ENCODE results near the gene EZH1.
"Not testable (repeated sequence)": the region's sequence is repeated elsewhere in the genome, so short reads cannot be mapped to it uniquely, and the experiment has no call there.

EZH1 gene

GRCh38 chr17:42674755-42675347 is 70.0 kb downstream of the EZH1 start:
- Histone ChIP-seq H3K9me3 (ENCODE audit: control insufficient read depth, low read length) (no peaks in the 10 kb centered on the region), H3K4me1 (ENCODE audit: control insufficient read depth, insufficient read depth, low read length, poor library complexity, severe bottlenecking) (peaks cover 29% of the 10 kb centered on the region), H3K27ac (ENCODE audit: low read depth, low read length, severe bottlenecking) (no peak overlapping the region), H3K36me3 (ENCODE audit: control insufficient read depth, insufficient read depth, low read length) (peaks cover 30% of the 10 kb centered on the region), H3K4me3 (ENCODE audit: extremely low read depth, insufficient read depth, low read length, poor library complexity, severe bottlenecking) (peak overlapping the region; percentile 79)
- 40 to 44% methylated on average over 4 to 5 of the region's 9 CpGs for WGBS, 2 experiments (ENCODE audit: insufficient coverage in 2 of 2)

- no peak overlapping the region for H3K27ac ChIP-seq (ENCODE audit: low read depth, low read length, severe bottlenecking)
- no peaks in the 10 kb centered on the region for H3K9me3 ChIP-seq (ENCODE audit: control insufficient read depth, low read length)
- 36 to 42% methylated on average over 15 to 17 of the region's 32 CpGs for WGBS, 2 experiments (ENCODE audit: insufficient coverage in 2 of 2)
- no peak overlapping the region for H3K4me3 ChIP-seq (ENCODE audit: extremely low read depth, insufficient read depth, low read length, poor library complexity, severe bottlenecking)
- peaks cover 37% of the 10 kb centered on the region for H3K36me3 ChIP-seq (ENCODE audit: control insufficient read depth, insufficient read depth, low read length)
- H3K4me1 ChIP-seq (ENCODE audit: control insufficient read depth, insufficient read depth, low read length, poor library complexity, severe bottlenecking): peaks cover 29% of the 10 kb centered on the region
Measured at GRCh38 chr17:42673885-42674754, 70.7 kb downstream of the EZH1 start.

GRCh38 chr17:42673266-42673884 is 71.5 kb downstream of the EZH1 start:
- no peak overlapping the region for H3K4me3 ChIP-seq (ENCODE audit: extremely low read depth, insufficient read depth, low read length, poor library complexity, severe bottlenecking)
- no peaks in the 10 kb centered on the region for H3K9me3 ChIP-seq (ENCODE audit: control insufficient read depth, low read length)

DNA sequence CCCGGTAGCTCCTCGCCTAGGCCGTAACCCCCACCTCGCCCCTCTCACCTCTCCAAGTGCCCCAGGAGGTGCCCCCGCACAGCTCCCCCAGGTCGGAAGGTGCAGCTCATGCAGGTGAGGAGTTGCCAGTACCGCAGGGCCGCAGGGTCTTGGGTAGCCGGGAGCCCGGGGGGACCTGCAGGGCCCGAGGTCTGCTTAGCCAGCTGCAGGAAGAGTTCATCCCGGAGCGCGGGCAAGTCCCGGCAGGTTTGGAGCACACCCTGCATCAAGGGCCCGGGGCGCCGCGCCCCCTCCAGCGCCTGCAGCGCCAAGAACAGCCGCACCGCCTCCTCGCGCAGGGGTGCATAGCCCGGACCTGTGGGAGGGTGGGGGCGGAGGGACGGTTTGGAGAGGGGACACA is 72.8 kb downstream of the EZH1 start:
- Histone ChIP-seq H3K27ac (ENCODE audit: low read depth, low read length, severe bottlenecking) (no peak overlapping the region), H3K36me3 (ENCODE audit: control insufficient read depth, insufficient read depth, low read length) (peaks cover 44% of the 10 kb centered on the region), H3K4me1 (ENCODE audit: control insufficient read depth, insufficient read depth, low read length, poor library complexity, severe bottlenecking) (peaks cover 18% of the 10 kb centered on the region), H3K9me3 (ENCODE audit: control insufficient read depth, low read length) (no peaks in the 10 kb centered on the region), H3K4me3 (ENCODE audit: extremely low read depth, insufficient read depth, low read length, poor library complexity, severe bottlenecking) (no peak overlapping the region)
- 89 to 94% methylated on average over 22 to 28 of the region's 28 CpGs for WGBS, 2 experiments (ENCODE audit: insufficient coverage in 2 of 2)

More at GRCh38 chr17:42673266-42673884, 71.5 kb downstream of the EZH1 start:
- H3K36me3 ChIP-seq (ENCODE audit: control insufficient read depth, insufficient read depth, low read length): peaks cover 43% of the 10 kb centered on the region
- H3K4me1 ChIP-seq (ENCODE audit: control insufficient read depth, insufficient read depth, low read length, poor library complexity, severe bottlenecking): peaks cover 26% of the 10 kb centered on the region
- no peak overlapping the region for H3K27ac ChIP-seq (ENCODE audit: low read depth, low read length, severe bottlenecking)
- WGBS, 2 experiments (ENCODE audit: insufficient coverage in 2 of 2): 71 to 81% methylated on average over 27 to 28 of the region's 30 CpGs

DNA sequence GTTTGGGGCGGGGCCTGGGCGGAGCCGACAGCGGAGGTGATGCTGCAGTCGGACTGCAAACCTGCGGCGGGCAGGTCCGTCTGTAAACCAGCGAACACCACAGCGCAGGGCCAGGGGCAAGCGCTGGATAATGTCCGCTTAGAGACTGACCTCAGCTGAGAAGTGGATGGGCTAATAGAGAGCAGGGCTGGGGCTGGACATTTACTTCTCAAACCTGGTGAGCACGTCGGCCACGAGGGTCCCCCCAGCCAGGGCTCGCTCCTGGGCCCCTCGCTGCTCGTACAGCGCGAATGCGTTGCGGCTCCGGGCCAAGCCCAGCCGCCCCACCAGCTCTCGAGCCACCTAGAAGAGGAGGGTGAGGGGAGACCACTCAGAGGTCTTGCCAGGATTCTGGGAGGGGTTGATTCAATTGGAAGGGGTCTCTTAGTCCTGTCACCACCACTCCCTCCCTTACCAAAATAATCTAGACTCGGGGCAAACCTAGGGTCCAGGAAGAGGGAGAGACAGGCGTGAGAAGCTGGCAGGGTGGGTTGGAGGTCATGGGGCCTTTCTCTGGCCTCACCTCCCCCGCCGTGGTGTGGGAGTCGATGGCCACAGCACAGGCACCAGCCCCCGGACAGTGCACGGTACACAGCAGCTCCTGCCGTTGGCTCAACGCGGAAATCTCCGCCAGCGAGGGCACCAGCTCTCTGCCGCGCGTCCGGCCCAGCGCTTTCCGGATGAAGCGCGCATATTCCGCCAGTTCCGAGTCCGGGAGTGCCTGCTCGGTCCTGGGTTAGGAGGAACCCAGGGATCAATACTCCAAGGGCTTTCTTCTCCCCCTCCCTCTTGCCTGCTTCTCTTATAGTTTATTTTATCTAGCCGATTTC is 73.8 kb downstream of the EZH1 start:
- no peak overlapping the region for H3K27ac ChIP-seq (ENCODE audit: low read depth, low read length, severe bottlenecking)

DNA sequence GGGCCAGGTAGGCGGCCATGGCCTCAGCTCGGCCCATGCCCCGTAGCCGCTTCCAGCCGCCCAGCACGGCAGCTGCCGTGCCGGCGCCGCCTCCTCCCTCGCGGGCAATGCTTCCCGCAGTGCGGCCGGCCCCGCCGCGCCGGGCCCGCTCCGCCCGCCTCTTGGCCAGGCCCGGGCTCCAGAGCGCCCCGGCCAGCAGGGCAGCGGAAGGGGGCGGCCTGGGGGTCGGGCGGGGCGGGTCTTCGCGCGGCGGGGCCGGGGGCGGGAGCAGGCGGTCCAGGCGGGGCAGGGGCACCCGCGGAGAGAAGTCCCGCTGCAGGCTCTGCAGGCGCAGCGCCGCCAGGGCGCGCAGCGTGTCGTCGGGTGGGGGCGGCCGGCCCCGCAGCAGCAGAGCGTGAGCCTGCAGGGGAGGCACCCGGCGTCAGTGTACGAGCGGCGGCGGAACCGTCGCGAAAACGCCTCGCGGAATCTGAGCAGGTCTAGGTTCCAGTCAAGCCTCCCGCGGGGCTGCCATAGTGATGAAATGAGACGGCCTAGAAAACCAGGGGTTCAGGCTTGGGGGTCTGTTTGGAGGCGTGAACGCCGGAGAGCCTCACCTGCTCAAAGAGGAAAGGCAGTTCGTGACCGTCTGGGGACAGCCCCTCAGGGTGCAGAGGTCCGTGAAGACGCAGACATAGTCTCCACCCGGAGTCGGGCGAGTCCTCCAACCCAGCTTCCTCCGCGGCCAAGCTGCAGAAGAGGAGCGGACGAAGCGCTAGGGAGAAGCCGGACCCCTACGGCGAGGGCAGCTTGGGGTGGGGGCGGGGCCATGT is 74.7 kb downstream of the EZH1 start:
- Histone ChIP-seq H3K36me3 (ENCODE audit: control insufficient read depth, insufficient read depth, low read length) (peaks cover 52% of the 10 kb centered on the region), H3K4me3 (ENCODE audit: extremely low read depth, insufficient read depth, low read length, poor library complexity, severe bottlenecking) (no peak overlapping the region), H3K27ac (ENCODE audit: low read depth, low read length, severe bottlenecking) (no peak overlapping the region), H3K4me1 (ENCODE audit: control insufficient read depth, insufficient read depth, low read length, poor library complexity, severe bottlenecking) (peaks cover 11% of the 10 kb centered on the region), H3K9me3 (ENCODE audit: control insufficient read depth, low read length) (no peaks in the 10 kb centered on the region)
- WGBS, 2 experiments (ENCODE audit: insufficient coverage in 2 of 2): 12 to 18% methylated on average over 53 to 70 of the region's 87 CpGs

More for the DNA sequence above, 73.8 kb downstream of the EZH1 start:
- H3K4me3 ChIP-seq (ENCODE audit: extremely low read depth, insufficient read depth, low read length, poor library complexity, severe bottlenecking): no peak overlapping the region
- no peaks in the 10 kb centered on the region for H3K9me3 ChIP-seq (ENCODE audit: control insufficient read depth, low read length)
- 81 to 82% methylated on average over 39 to 40 of the region's 50 CpGs for WGBS, 2 experiments (ENCODE audit: insufficient coverage in 2 of 2)
- peaks cover 18% of the 10 kb centered on the region for H3K4me1 ChIP-seq (ENCODE audit: control insufficient read depth, insufficient read depth, low read length, poor library complexity, severe bottlenecking)
- peaks cover 47% of the 10 kb centered on the region for H3K36me3 ChIP-seq (ENCODE audit: control insufficient read depth, insufficient read depth, low read length)

DNA sequence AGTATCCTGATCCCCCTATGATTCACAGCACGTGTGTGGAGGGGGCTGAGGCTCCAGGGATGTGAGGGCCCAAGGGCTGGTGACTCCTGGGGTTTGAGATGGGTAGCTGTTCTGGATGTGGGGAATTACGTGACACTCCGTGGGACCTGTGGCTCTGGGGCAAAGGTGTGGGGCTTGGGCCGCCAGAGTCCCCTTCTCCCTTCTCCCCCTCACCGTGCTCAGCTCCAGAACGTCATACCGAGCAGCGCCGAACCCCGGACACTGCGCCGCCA is 75.2 kb downstream of the EZH1 start:
- WGBS, 2 experiments (ENCODE audit: insufficient coverage in 2 of 2): 32 to 70% methylated on average over 4 to 7 of the region's 12 CpGs
- Histone ChIP-seq H3K36me3 (ENCODE audit: control insufficient read depth, insufficient read depth, low read length) (peaks cover 52% of the 10 kb centered on the region), H3K27ac (ENCODE audit: low read depth, low read length, severe bottlenecking) (no peak overlapping the region), H3K4me1 (ENCODE audit: control insufficient read depth, insufficient read depth, low read length, poor library complexity, severe bottlenecking) (peaks cover 7% of the 10 kb centered on the region), H3K9me3 (ENCODE audit: control insufficient read depth, low read length) (no peaks in the 10 kb centered on the region), H3K4me3 (ENCODE audit: extremely low read depth, insufficient read depth, low read length, poor library complexity, severe bottlenecking) (no peak overlapping the region)

- Histone ChIP-seq H3K4me1 (ENCODE audit: control insufficient read depth, insufficient read depth, low read length, poor library complexity, severe bottlenecking) (peaks cover 5% of the 10 kb centered on the region), H3K27ac (ENCODE audit: low read depth, low read length, severe bottlenecking) (peak overlapping the region; percentile 29), H3K9me3 (ENCODE audit: control insufficient read depth, low read length) (no peaks in the 10 kb centered on the region), H3K36me3 (ENCODE audit: control insufficient read depth, insufficient read depth, low read length) (peaks cover 58% of the 10 kb centered on the region), H3K4me3 (ENCODE audit: extremely low read depth, insufficient read depth, low read length, poor library complexity, severe bottlenecking) (no peak overlapping the region)
- WGBS, 2 experiments (ENCODE audit: insufficient coverage in 2 of 2): 73 to 76% methylated on average over 2 to 4 of the region's 7 CpGs
Measured at GRCh38 chr17:42667088-42667951, 77.5 kb downstream of the EZH1 start.

GRCh38 chr17:42666126-42666525 is 78.7 kb downstream of the EZH1 start:
- 96% methylated on average over 4 of the region's 16 CpGs; no CpG with 5 or more reads in 1 of the 2 experiments for WGBS, 2 experiments (ENCODE audit: insufficient coverage in 2 of 2)
- not testable (repeated sequence) for H3K27ac ChIP-seq (ENCODE audit: low read depth, low read length, severe bottlenecking); H3K4me3 ChIP-seq (ENCODE audit: extremely low read depth, insufficient read depth, low read length, poor library complexity, severe bottlenecking); H3K4me1 ChIP-seq (ENCODE audit: control insufficient read depth, insufficient read depth, low read length, poor library complexity, severe bottlenecking); H3K9me3 ChIP-seq (ENCODE audit: control insufficient read depth, low read length)
- H3K36me3 ChIP-seq (ENCODE audit: control insufficient read depth, insufficient read depth, low read length): peaks cover 57% of the 10 kb centered on the region

Measured in mesodermal cell (in vitro differentiated cells).